Neural progenitor cell (in vitro differentiated cells): ENCODE data around the gene ZNF322. TPM values are rescaled to one million over a fixed set of nuclear protein-coding genes. Genes with fewer than 3 reads are reported as not detected.
"Not testable (repeated sequence)": the region's sequence is repeated elsewhere in the genome, so short reads cannot be mapped to it uniquely, and the experiment has no call there.

Experiments used
- DNase-seq: peaks from one replicate; pipeline ENCODE4 v3.0.0-alpha.2; 2016; ENCODE audit warnings: low spot score
- H2AFZ ChIP-seq: fragments of 200-600 bp; sonication (generic); replicated peaks from 2 replicates; pipeline ENCODE4 v1.6.1; 2016; ENCODE audit warnings: antibody characterized with exemption
- H3F3A ChIP-seq: fragments of 200-600 bp; sonication (generic); 2 replicates; pipeline ENCODE4 v1.6.1; 2016; ENCODE audit warnings: antibody characterized with exemption, low read depth
- H3K27ac ChIP-seq: fragments of 200-600 bp; sonication (generic); 2 replicates; pipeline ENCODE4 v1.5.1; 2016; ENCODE audit warnings: mild to moderate bottlenecking
- H3K27me3 ChIP-seq: fragments of 200-600 bp; sonication (generic); 2 replicates; pipeline ENCODE4 v1.6.1; 2016; ENCODE audit warnings: mild to moderate bottlenecking, moderate library complexity
- H3K36me3 ChIP-seq: fragments of 200-600 bp; sonication (generic); 2 replicates; pipeline ENCODE4 v1.5.1; 2016
- H3K4me1 ChIP-seq: fragments of 200-600 bp; sonication (generic); 2 replicates; pipeline ENCODE4 v1.6.1; 2016; ENCODE audit warnings: mixed run types
- H3K4me2 ChIP-seq: fragments of 200-600 bp; sonication (generic); 2 replicates; pipeline ENCODE4 v1.6.1; 2016
- H3K4me3 ChIP-seq: fragments of 200-600 bp; sonication (generic); 2 replicates; pipeline ENCODE4 v1.5.1; 2016
- H3K79me2 ChIP-seq: fragments of 200-600 bp; sonication (generic); 2 replicates; pipeline ENCODE4 v1.6.1; 2016; ENCODE audit warnings: low read depth
- H3K9ac ChIP-seq: fragments of 200-600 bp; sonication (generic); 2 replicates; pipeline ENCODE4 v1.6.1; 2016
- H3K9me3 ChIP-seq: fragments of 200-600 bp; sonication (generic); 2 replicates; pipeline ENCODE4 v1.5.1; 2016; ENCODE audit warnings: low read depth
- H4K20me1 ChIP-seq: fragments of 200-600 bp; sonication (generic); 2 replicates; pipeline ENCODE4 v1.6.1; 2016; ENCODE audit warnings: low read depth
- H3K27ac Mint-ChIP-seq: 3 replicates; pipeline ENCODE4 v1.8.0; 2021; ENCODE audit warnings: mixed read lengths
- H3K27me3 Mint-ChIP-seq: 2 replicates; pipeline ENCODE4 v1.8.0; 2022; ENCODE audit warnings: low read depth, mild to moderate bottlenecking, inconsistent platforms, moderate library complexity, mixed read lengths; ENCODE audit not compliant: insufficient read depth
- H3K36me3 Mint-ChIP-seq: 3 replicates; pipeline ENCODE4 v1.8.0; 2021; ENCODE audit warnings: mixed read lengths
- H3K4me1 Mint-ChIP-seq: 3 replicates; pipeline ENCODE4 v1.8.0; 2021; ENCODE audit warnings: mixed read lengths
- H3K4me3 Mint-ChIP-seq: 3 replicates; pipeline ENCODE4 v1.8.0; 2021; ENCODE audit warnings: mild to moderate bottlenecking, moderate library complexity, mixed read lengths
- H3K9me3 Mint-ChIP-seq: 3 replicates; pipeline ENCODE4 v1.8.0; 2020; ENCODE audit warnings: mixed read lengths
- CTCF ChIP-seq: fragments of 200-600 bp; sonication (generic); IDR thresholded peaks from 2 replicates; pipeline ENCODE4 v1.5.1; 2017; ENCODE audit warnings: antibody characterized with exemption, mild to moderate bottlenecking
- EZH2 ChIP-seq: fragments of 200-600 bp; sonication (generic); IDR thresholded peaks from 2 replicates; pipeline ENCODE4 v1.6.1; 2017; ENCODE audit warnings: antibody characterized with exemption, mild to moderate bottlenecking, moderate library complexity
- EZH2phosphoT487 ChIP-seq: fragments of 200-600 bp; sonication (generic); IDR thresholded peaks from 2 replicates; pipeline ENCODE4 v1.6.1; 2017; ENCODE audit warnings: antibody characterized with exemption
- total RNA-seq: library from RNA; depleted of rRNA; stranded (reverse); fragments of >200 nt; gene quantifications from 2 replicates; pipeline ENCODE4 v1.2.3, GENCODE V29; 2015; ENCODE audit warnings: low replicate concordance

The ZNF322 gene
- total RNA-seq, result 35.4 and 54.8 TPM in 2 replicates

GRCh38 chr6:26659042-26659999, at the start of gene ZNF322:
Gene ZNF322, minus strand, starts transcription at chr6:26659746. Its CDS starts 21,193 bp downstream, at chr6:26638553.
- Histone ChIP-seq H3F3A (no peaks in the 10 kb centered on the region), H3K36me3 (peaks cover 9% of the 10 kb centered on the region), H3K79me2 (peaks cover 48% of the 10 kb centered on the region), H3K9ac (peak within 1 kb of the TSS; percentile 68), H3K9me3 (no peaks in the 10 kb centered on the region), H3K27ac (no peak within 1 kb of the TSS), H3K27me3 (peaks cover 40% of the 10 kb centered on the region), H3K4me1 (peaks cover 7% of the 10 kb centered on the region), H3K4me2 (peak within 1 kb of the TSS; percentile 96), H3K4me3 (peak within 1 kb of the TSS; percentile 73), H2AFZ (peak within 1 kb of the TSS; percentile 86), H4K20me1 (peaks cover 24% of the 10 kb centered on the region)
- peak; percentile 98 for DNase-seq
- no peak within 1 kb of the TSS for H3K27ac Mint-ChIP-seq
- H3K9me3 Mint-ChIP-seq, result peaks cover 5% of the 10 kb centered on the region
- peaks cover 36% of the 10 kb centered on the region for H3K36me3 Mint-ChIP-seq
- H3K4me1 Mint-ChIP-seq, result peaks cover 7% of the 10 kb centered on the region
- peaks cover 13% of the 10 kb centered on the region for H3K27me3 Mint-ChIP-seq
- H3K4me3 Mint-ChIP-seq, result peak within 1 kb of the TSS; percentile 86
- peak; percentile 19 for TF ChIP-seq EZH2
- no peak for TF ChIP-seq CTCF
- TF ChIP-seq EZH2phosphoT487, result no peak

- not testable (repeated sequence) for H3K4me3 Mint-ChIP-seq, H3K4me1 Mint-ChIP-seq, H3F3A ChIP-seq, H3K36me3 ChIP-seq, H3K36me3 Mint-ChIP-seq, H3K4me2 ChIP-seq, H3K4me3 ChIP-seq, H3K9ac ChIP-seq, H4K20me1 ChIP-seq, H3K27me3 ChIP-seq, H2AFZ ChIP-seq, H3K79me2 ChIP-seq, H3K4me1 ChIP-seq, H3K9me3 ChIP-seq, H3K9me3 Mint-ChIP-seq, H3K27ac Mint-ChIP-seq, H3K27ac ChIP-seq, H3K27me3 Mint-ChIP-seq, DNase-seq
These were observed 46.2 kb upstream of the ZNF322 start for GRCh38 chr6:26705780-26706179.

GRCh38 chr6:26705352-26705751, 45.8 kb upstream of the ZNF322 start:
- H3K36me3 Mint-ChIP-seq, H3K4me1 ChIP-seq, H3F3A ChIP-seq, H3K9ac ChIP-seq, H3K27me3 ChIP-seq, H4K20me1 ChIP-seq, H2AFZ ChIP-seq, H3K36me3 ChIP-seq, H3K9me3 Mint-ChIP-seq, H3K4me1 Mint-ChIP-seq, H3K27ac Mint-ChIP-seq, H3K4me3 Mint-ChIP-seq, H3K4me3 ChIP-seq, H3K27me3 Mint-ChIP-seq, DNase-seq, H3K27ac ChIP-seq, H3K79me2 ChIP-seq, H3K9me3 ChIP-seq, H3K4me2 ChIP-seq: not testable (repeated sequence)

- H3K36me3 Mint-ChIP-seq, H3K79me2 ChIP-seq, H3K27ac Mint-ChIP-seq, H3K27me3 ChIP-seq, H3K4me3 ChIP-seq, H3K4me3 Mint-ChIP-seq, H3K27ac ChIP-seq, H3K4me2 ChIP-seq, H3K36me3 ChIP-seq, H3F3A ChIP-seq, H2AFZ ChIP-seq, H3K27me3 Mint-ChIP-seq, H3K9ac ChIP-seq, H3K9me3 Mint-ChIP-seq, H3K4me1 ChIP-seq, DNase-seq, H3K4me1 Mint-ChIP-seq, H4K20me1 ChIP-seq, H3K9me3 ChIP-seq: not testable (repeated sequence)
These were observed 41.6 kb upstream of the ZNF322 start for GRCh38 chr6:26701023-26701747.

GRCh38 chr6:26697496-26697895, 38.0 kb upstream of the ZNF322 start:
- H3K4me3 Mint-ChIP-seq, result not testable (repeated sequence)

GRCh38 chr6:26689324-26689947, 29.9 kb upstream of the ZNF322 start:
- H4K20me1 ChIP-seq, H3K9me3 Mint-ChIP-seq, H3K4me3 Mint-ChIP-seq, H3K9ac ChIP-seq, H3K27ac ChIP-seq, H3F3A ChIP-seq, H3K27me3 Mint-ChIP-seq, H3K4me3 ChIP-seq, H3K9me3 ChIP-seq, H3K27ac Mint-ChIP-seq, H3K4me1 ChIP-seq, H3K36me3 ChIP-seq, H3K4me2 ChIP-seq, H3K4me1 Mint-ChIP-seq, H3K79me2 ChIP-seq, H3K27me3 ChIP-seq, H2AFZ ChIP-seq, DNase-seq, H3K36me3 Mint-ChIP-seq: not testable (repeated sequence)

More at GRCh38 chr6:26697496-26697895, 38.0 kb upstream of the ZNF322 start:
- H3K4me1 Mint-ChIP-seq, H3K27me3 ChIP-seq, H3K36me3 ChIP-seq, H3K27ac Mint-ChIP-seq, H3K4me1 ChIP-seq, H3K9ac ChIP-seq, H3K9me3 Mint-ChIP-seq, H3K4me3 ChIP-seq, H3K79me2 ChIP-seq, H3F3A ChIP-seq, DNase-seq, H3K36me3 Mint-ChIP-seq, H3K4me2 ChIP-seq, H2AFZ ChIP-seq, H3K9me3 ChIP-seq, H4K20me1 ChIP-seq, H3K27me3 Mint-ChIP-seq, H3K27ac ChIP-seq: not testable (repeated sequence)
